ENCODE data around the gene WNT3A.

The WNT3A gene

GRCh38 chr1:228082918-228083870, 76.4 kb downstream of the WNT3A start (continued):
- TF ChIP-seq ZBTB11 (tag by site-specific recombination; conservative IDR thresholded peaks at IDR 0.05; ENCODE audit: low read depth), result peak; percentile 56
- no peak for TF ChIP-seq ZNF223 (tag by site-specific recombination; IDR thresholded peaks at IDR 0.05)
- peak; percentile 55 for TF ChIP-seq GLIS2 (tag by site-specific recombination; IDR thresholded peaks at IDR 0.05)
- peak; percentile 54; the same call in 1 of the 2 replicates for TF ChIP-seq ZBTB17 (tag by site-specific recombination; IDR thresholded peaks at IDR 0.05)
- TF ChIP-seq ZNF621 (tag by site-specific recombination; IDR thresholded peaks at IDR 0.05), result no peak

DNA sequence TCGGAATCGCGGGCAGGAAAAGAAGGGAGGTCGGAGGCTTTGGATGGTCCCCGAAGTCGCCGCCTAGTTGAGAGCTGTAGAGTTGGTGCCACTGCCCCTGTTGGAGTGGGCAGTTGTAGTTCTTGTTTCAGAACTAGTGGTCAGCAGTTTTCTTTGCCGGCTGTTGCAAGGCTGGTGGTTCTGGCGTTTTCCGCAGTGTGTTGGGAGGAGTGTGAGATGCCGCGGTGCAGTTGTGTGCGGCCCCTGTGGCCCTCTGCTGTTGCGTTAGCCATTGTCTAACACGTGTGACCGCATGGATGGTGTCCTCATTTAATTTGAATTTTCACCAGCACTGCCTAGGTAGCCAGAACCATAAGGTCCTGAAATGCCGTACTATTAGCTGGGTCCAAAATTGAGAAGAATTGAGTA, 77.1 kb downstream of the WNT3A start:
- H3K9me3 ChIP-seq (ENCODE audit: control insufficient read depth, insufficient read depth, low read depth, low read length), result no peaks in the 10 kb centered on the region
- peak overlapping the region; percentile 76 for H3K4me3 ChIP-seq (ENCODE audit: low read depth, low read length)
- peaks cover 0 to 42% of the 10 kb centered on the region in 2 experiments; a peak in 2 of 3 replicates for H3K36me3 ChIP-seq (ENCODE audit: control insufficient read depth in 2 of 2, insufficient read depth in 1 of 2, low read length in 2 of 2)
- H3K27ac ChIP-seq (ENCODE audit: extremely low read depth, low read depth, low read length), result peak overlapping the region; percentile 93; the same call in 1 of the 2 replicates
- peaks cover 41% of the 10 kb centered on the region for H3K4me1 ChIP-seq (ENCODE audit: control insufficient read depth, insufficient read depth, low read length)
- ChIA-PET POLR2A (interaction anchor here (0.7 to 2.9 kb wide), 5 partner anchors 14 to 90 kb away, joined by 3 to 21 read pairs (median 15); partner anchors contain the start of gene IBA57), CTCF (interaction anchor here (0.7 to 1.2 kb wide), 4 partner anchors 47 to 775 kb away, joined by 3 to 5 read pairs (median 4); no protein-coding TSS in a partner anchor)
- TF ChIP-seq, protein P1, sequence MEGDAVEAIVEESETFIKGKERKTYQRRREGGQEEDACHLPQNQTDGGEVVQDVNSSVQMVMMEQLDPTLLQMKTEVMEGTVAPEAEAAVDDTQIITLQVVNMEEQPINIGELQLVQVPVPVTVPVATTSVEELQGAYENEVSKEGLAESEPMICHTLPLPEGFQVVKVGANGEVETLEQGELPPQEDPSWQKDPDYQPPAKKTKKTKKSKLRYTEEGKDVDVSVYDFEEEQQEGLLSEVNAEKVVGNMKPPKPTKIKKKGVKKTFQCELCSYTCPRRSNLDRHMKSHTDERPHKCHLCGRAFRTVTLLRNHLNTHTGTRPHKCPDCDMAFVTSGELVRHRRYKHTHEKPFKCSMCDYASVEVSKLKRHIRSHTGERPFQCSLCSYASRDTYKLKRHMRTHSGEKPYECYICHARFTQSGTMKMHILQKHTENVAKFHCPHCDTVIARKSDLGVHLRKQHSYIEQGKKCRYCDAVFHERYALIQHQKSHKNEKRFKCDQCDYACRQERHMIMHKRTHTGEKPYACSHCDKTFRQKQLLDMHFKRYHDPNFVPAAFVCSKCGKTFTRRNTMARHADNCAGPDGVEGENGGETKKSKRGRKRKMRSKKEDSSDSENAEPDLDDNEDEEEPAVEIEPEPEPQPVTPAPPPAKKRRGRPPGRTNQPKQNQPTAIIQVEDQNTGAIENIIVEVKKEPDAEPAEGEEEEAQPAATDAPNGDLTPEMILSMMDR (tag by site-specific recombination; IDR thresholded peaks at IDR 0.05), result peak; percentile 80
- TF ChIP-seq ZNF623 (tag by site-specific recombination; IDR thresholded peaks at IDR 0.05) (no peak), ZNF555 (tag by site-specific recombination; conservative IDR thresholded peaks at IDR 0.05) (no peak), ZNF600 (tag by site-specific recombination; IDR thresholded peaks at IDR 0.05) (peak; percentile 90), ZNF629 (tag by site-specific recombination; IDR thresholded peaks at IDR 0.05) (0 out of 2 replicates have a peak, but pooled peaks have one; percentile 10), ZNF660 (tag by site-specific recombination; IDR thresholded peaks at IDR 0.05) (no peak), KLF17 (tag by site-specific recombination; IDR thresholded peaks at IDR 0.05) (0 out of 2 replicates have a peak, but pooled peaks have one; percentile 10), ATF2 (tag by site-specific recombination; IDR thresholded peaks at IDR 0.05; ENCODE audit: low read depth) (no peak), ZNF2 (tag by site-specific recombination; IDR thresholded peaks at IDR 0.05) (peak; percentile 86), ZNF585B (tag by site-specific recombination; IDR thresholded peaks at IDR 0.05) (no peak), REST (tag by site-specific recombination; IDR thresholded peaks at IDR 0.05) (peak; percentile 44; the same call in 1 of the 2 replicates), ZNF777 (tag by site-specific recombination; IDR thresholded peaks at IDR 0.05; ENCODE audit: borderline replicate concordance) (no peak), ZNF133 (tag by site-specific recombination; IDR thresholded peaks at IDR 0.05) (no peak)
